Glomerular endothelial cell (primary cell): ENCODE results near the gene TNXB. TPM values are rescaled to one million over a fixed set of nuclear protein-coding genes. Genes with fewer than 3 reads are reported as not detected.
"Not testable (repeated sequence)": the region's sequence is repeated elsewhere in the genome, so short reads cannot be mapped to it uniquely, and the experiment has no call there.

Experiments used
- DNase-seq: peaks from one replicate; pipeline ENCODE4 v3.0.0-alpha.2; 2011; ENCODE audit warnings: low read depth, low spot score; ENCODE audit errors: extremely low read depth
- total RNA-seq: library from RNA; depleted of rRNA; stranded (reverse); fragments of >200 nt; gene quantifications from 2 replicates; pipeline ENCODE4 v1.2.3, GENCODE V29; 2015

The TNXB gene
- total RNA-seq, 1 donor from 2014 or later, result 1.5 TPM

- no peak for DNase-seq
These were observed 40.3 kb downstream of the TNXB start for GRCh38 chr6:32068867-32069266.

DNA sequence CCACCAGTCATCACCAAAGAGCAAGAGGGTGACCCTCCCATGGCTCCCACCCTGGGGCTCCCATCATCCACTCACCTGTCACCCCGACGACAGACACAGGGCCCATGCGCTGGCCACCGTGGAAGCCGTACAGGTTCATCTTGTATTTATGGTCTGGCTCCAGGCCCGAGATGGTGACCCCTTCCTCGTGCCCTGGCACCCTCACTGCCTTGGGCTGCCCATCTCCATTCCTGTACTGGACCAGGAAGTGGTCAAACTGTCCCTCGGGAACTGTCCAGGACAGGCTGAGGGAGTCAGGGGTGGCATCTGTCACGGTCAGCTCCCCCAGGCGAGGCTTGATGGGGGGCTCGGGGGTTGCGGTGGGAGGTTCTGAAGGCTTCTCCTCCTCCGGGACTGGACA, 40.8 kb downstream of the TNXB start:
- not testable (repeated sequence) for DNase-seq

GRCh38 chr6:32067521-32067920, 41.6 kb downstream of the TNXB start:
- DNase-seq, result not testable (repeated sequence)

DNA sequence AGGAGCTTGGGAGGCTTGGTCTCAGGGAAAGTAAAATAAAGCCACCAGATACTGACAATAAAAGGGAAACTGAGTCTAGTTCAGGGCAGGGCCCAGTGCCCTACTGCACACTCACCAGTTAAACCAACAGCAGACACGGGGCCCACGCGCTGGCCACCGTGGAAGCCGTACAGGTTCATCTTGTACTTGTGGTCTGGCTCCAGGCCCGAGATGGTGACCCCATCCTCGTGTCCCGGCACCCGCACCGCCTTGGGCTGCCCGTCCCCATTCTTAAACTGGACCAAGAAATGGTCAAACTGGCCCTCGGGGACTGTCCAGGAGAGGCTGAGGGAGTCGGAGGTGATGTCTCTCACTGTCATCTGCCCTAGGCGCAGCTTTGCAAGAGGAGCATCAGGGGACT, 44.4 kb downstream of the TNXB start:
- no peak for DNase-seq

GRCh38 chr6:32060966-32061655, 48.0 kb downstream of the TNXB start:
- DNase-seq, result no peak

- DNase-seq, result peak; percentile 37
These were observed 50.6 kb downstream of the TNXB start for GRCh38 chr6:32058511-32058963.

- no peak for DNase-seq
These were observed 51.2 kb downstream of the TNXB start for GRCh38 chr6:32057966-32058365.

DNA sequence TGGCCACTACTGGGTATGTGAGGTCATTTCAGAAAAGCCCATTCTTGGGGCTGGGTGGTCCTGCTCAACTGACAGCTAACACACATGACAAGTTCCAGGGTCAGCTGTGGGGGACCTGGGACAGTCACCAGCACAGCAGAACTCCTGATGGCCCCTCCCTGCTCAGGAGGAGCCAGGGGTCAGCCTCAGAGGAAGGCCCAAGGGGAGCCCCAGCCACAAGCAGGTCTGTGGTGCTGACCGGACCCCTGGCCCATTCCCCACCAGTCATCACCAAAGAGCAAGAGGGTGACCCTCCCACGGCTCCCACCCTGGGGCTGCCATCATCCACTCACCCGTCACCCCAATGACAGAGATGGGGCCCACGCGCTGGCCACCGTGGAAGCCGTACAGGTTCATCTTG, 52.9 kb downstream of the TNXB start:
- DNase-seq, result no peak

- DNase-seq, result not testable (repeated sequence)
These were observed 53.4 kb downstream of the TNXB start for GRCh38 chr6:32055756-32056155.

DNA sequence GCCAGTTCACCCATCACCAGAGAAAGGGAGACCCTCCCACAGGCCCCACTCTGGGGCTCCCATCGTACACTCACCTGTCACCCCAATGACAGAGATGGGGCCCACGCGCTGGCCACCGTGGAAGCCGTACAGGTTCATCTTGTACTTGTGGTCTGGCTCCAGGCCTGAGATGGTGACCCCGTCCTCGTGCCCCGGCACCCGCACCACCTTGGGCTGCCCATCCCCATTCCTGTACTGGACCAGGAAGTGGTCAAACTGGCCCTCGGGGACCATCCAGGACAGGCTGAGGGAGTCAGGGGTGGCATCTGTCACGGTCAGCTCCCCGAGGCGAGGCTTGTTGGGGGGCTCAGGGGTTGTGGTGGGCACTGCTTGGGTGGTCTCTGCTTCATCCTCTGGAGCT, 55.8 kb downstream of the TNXB start:
- not testable (repeated sequence) for DNase-seq

GRCh38 chr6:32052626-32053025, 56.5 kb downstream of the TNXB start:
- not testable (repeated sequence) for DNase-seq

DNA sequence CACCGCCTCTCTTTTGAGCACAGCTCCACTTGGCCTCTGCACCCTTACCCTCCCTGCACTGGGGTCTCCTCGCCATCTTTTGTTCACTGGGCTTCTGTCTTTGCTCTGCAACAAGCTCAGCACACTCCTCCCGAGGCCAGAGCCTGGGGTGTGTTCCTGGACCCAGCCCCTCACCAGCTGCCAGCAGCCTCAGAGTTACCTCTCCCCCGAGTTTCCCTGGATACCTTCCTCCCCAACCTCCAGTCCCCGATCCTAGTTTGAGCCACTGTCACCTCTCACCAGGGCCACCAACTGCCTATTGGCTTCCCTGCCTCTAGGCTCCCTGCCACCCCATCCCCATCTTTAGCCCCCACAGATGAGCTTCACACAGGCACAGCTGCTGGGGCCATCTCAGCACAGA, 58.6 kb downstream of the TNXB start:
- DNase-seq, result no peak

- DNase-seq, result not testable (repeated sequence)
These were observed 59.4 kb downstream of the TNXB start for GRCh38 chr6:32049736-32050135.

GRCh38 chr6:32049149-32049548, 60.0 kb downstream of the TNXB start:
- DNase-seq, result not testable (repeated sequence)

DNA sequence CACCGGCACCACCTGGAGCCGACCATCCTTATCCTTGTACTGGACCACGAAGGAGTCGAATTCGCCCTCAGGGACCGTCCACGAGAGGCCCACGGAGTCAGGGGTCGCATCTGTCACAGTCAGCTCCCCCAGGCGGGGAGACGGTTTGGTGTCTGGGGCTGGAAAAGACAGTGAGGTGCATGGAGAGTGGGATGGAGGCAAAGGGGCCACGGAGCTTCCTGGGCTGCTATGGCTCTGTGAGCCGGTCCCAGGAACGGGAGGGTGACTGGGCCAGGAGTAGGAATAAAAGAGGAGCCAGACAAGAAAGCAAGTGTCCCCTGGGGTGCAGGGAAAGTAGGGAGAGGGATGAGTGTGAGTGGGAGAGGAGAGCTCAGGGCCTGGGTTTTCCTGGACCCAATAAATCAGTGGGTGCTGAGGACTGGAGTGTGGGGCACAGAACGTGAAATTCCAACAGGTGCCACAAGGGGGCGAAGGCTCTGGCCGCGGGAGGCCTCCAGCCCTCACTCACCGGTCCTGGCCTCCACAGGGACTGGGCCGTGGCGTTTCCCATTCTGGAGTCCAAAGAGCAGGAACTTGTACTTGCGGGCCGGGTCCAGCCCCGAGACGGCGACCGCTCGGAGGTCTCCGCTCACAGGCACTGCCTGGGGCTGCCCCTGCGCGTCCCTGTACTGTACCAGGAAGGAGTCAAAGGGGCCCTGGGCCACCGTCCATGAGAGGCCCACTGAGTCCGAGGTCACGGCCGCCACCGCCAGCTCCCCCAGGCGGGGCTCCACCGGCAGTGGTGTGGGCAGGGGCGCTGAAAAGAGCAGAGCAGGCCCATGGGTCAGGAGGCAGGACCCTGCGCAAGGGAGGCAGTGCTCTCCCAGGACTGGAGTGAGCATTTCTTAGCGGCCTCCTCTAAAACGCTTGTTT, 61.0 kb downstream of the TNXB start:
- DNase-seq, result no peak

DNA sequence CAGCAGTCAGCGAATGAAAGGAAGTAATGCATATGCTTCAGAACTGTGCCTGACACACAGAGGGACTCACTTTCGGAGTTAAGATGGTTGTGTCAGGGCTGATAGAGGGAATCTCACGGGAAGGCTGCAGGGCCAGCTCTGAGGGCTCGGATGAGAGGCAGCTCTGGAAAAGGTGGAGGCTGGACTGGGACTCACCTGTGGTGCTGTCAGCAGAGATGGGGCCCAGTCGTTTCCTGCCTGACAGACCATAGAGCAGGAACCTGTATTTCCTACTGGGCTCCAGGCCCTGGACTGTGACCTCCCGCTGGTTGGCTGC, 61.6 kb downstream of the TNXB start:
- no peak for DNase-seq

DNA sequence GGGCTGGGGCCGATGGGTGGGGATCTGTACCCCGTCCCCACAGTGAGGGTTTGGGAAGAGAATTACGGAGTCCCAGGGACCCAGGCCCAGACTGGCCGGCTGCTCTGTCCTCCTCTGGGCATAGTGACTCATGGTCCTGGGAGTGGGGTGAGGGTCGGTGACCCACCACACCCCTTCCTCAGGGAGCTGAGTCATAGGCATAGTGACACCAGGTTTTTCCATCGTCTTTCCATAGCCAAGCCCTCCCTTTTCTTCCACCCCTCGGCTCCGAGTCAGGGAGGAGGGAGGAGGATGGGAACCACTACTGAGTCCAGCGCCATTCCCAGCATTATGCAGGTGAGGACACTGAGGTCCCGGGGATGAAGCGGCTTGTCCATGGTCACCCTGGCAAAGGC, 62.1 kb downstream of the TNXB start:
- DNase-seq, result no peak

- no peak for DNase-seq
These were observed 62.6 kb downstream of the TNXB start for GRCh38 chr6:32046450-32047083.

GRCh38 chr6:32045811-32046449, 63.2 kb downstream of the TNXB start:
- no peak for DNase-seq

DNA sequence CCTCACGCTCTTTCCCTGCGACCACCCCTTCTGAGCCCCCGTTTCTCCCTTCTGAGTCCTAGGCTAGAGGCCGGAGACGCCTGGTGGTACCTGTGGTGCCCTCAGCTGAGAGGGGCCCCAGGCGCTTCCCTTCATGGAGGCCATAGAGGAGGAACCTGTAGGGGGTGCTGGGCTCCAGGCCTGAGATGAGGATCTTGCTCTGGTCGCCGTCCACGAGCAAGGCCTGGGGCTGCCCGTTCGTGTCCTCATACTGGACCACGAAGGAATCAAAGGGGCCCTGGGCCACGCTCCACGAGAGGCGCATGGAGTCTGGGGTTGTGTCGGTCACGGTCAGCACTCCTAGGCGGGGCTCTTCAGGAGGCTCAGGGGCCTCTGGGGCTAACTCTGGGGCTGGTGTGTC, 64.2 kb downstream of the TNXB start:
- DNase-seq, result not testable (repeated sequence)
